Measurements from ENCODE around the gene SSC4D.

DNA sequence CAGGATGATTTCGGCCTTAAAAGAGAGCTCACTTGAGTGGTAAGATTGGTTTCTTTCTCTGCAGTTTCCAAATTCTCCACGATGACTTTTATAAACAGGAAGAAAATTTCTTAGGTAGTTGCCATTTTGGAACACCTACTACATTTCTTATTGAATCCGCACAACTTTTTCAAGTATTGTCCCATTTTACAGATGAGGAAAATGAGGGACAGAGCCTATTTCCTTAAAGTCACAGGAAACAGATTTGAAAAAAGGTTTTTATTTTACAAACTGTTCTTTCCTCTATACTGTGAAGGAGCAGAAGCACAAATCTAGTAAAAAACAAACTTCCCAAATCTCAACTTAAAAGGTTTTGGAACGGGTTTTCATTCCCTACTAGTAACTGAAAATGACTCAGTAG lies 53.4 kb downstream of the SSC4D start:
- TF ChIP-seq GATA2 (IDR thresholded peaks at IDR 0.05; ENCODE audit: low read depth, low read length): no peak
- no peak for TF ChIP-seq GATA3 (IDR thresholded peaks at IDR 0.05; ENCODE audit: low read depth, low read length)

Data from SH-SY5Y (cell line).